ENCODE data around the gene BIRC7. TPM values are rescaled to one million over a fixed set of nuclear protein-coding genes. Genes with fewer than 3 reads are reported as not detected.

The BIRC7 gene
- total RNA-seq, 4 donors from 2014 or later, result 29.4 to 53.1 (median 42.2) TPM

GRCh38 chr20:63254606-63255384, 19.1 kb downstream of the BIRC7 start:
- Histone ChIP-seq H3K4me1 (peaks cover 0 to 33% (median 8%) of the 10 kb centered on the region in 4 donors), H3K27me3 (peaks cover 0 to 73% of the 10 kb centered on the region in 2 donors), H3K36me3 (no peaks in the 10 kb centered on the region), H3K9me3 (no peaks in the 10 kb centered on the region), H3K4me3 (peak overlapping the region in 2 of 4 donors; percentile 22 to 55), H3K27ac (peak overlapping the region in 2 of 4 donors; percentile 43 to 63)
- no peak for DNase-seq (ENCODE audit: low spot score in 2 of 2)
- 25 to 30% methylated on average over 21 to 27 of the region's 56 CpGs for WGBS, 2 donors
- TF ChIP-seq EP300 (IDR thresholded peaks at IDR 0.05) (no peak), CTCF (IDR thresholded peaks at IDR 0.05) (no peak)

- Histone ChIP-seq H3K9me3 (no peaks in the 10 kb centered on the region), H3K27me3 (peaks cover 0 to 74% of the 10 kb centered on the region in 2 donors), H3K36me3 (no peaks in the 10 kb centered on the region), H3K4me1 (peaks cover 0 to 41% (median 8%) of the 10 kb centered on the region in 4 donors), H3K4me3 (no peak overlapping the region), H3K27ac (no peak overlapping the region)
- 69 to 72% methylated on average over 26 to 31 of the region's 31 CpGs for WGBS, 2 donors
- no peak for TF ChIP-seq CTCF (IDR thresholded peaks at IDR 0.05)
- no peak for TF ChIP-seq EP300 (IDR thresholded peaks at IDR 0.05)
- TF ChIP-seq POLR2A (IDR thresholded peaks at IDR 0.05), result no peak
- no peak for DNase-seq (ENCODE audit: low spot score in 2 of 2)
These were observed 20.4 kb downstream of the BIRC7 start for GRCh38 chr20:63255931-63256704.

GRCh38 chr20:63256954-63257353, 21.2 kb downstream of the BIRC7 start:
- DNase-seq (ENCODE audit: low spot score in 2 of 2), result no peak
- H3K27me3 ChIP-seq, result peaks cover 0 to 79% of the 10 kb centered on the region in 2 donors
- TF ChIP-seq EP300 (IDR thresholded peaks at IDR 0.05) (no peak), CTCF (IDR thresholded peaks at IDR 0.05) (no peak), POLR2A (IDR thresholded peaks at IDR 0.05) (no peak)

GRCh38 chr20:63257629-63258028, 21.9 kb downstream of the BIRC7 start:
- no peak for DNase-seq (ENCODE audit: low spot score in 2 of 2)
- Histone ChIP-seq H3K27ac (no peak overlapping the region), H3K4me1 (peaks cover 0 to 42% (median 8%) of the 10 kb centered on the region in 4 donors), H3K4me3 (no peak overlapping the region), H3K9me3 (no peaks in the 10 kb centered on the region), H3K36me3 (no peaks in the 10 kb centered on the region), H3K27me3 (peaks cover 0 to 79% of the 10 kb centered on the region in 2 donors)
- TF ChIP-seq CTCF (IDR thresholded peaks at IDR 0.05) (no peak), POLR2A (IDR thresholded peaks at IDR 0.05) (no peak), EP300 (IDR thresholded peaks at IDR 0.05) (no peak)
- 83 to 86% methylated on average over 12 to 13 of the region's 13 CpGs for WGBS, 2 donors

More at GRCh38 chr20:63256954-63257353, 21.2 kb downstream of the BIRC7 start:
- Histone ChIP-seq H3K9me3 (no peaks in the 10 kb centered on the region), H3K4me3 (no peak overlapping the region), H3K36me3 (no peaks in the 10 kb centered on the region), H3K27ac (no peak overlapping the region), H3K4me1 (peaks cover 0 to 45% (median 8%) of the 10 kb centered on the region in 4 donors)
- 88 to 96% methylated on average over 4 of the region's 4 CpGs for WGBS, 2 donors

GRCh38 chr20:63258781-63259180, 23.1 kb downstream of the BIRC7 start:
- peaks cover 0 to 73% of the 10 kb centered on the region in 2 donors for H3K27me3 ChIP-seq
- H3K4me3 ChIP-seq, result no peak overlapping the region
- H3K9me3 ChIP-seq, result no peaks in the 10 kb centered on the region
- H3K27ac ChIP-seq, result peak overlapping the region in 1 of 4 donors; percentile 8
- H3K36me3 ChIP-seq, result no peaks in the 10 kb centered on the region
- peaks cover 0 to 30% (median under 1%) of the 10 kb centered on the region in 4 donors for H3K4me1 ChIP-seq
- no peak for DNase-seq (ENCODE audit: low spot score in 2 of 2)
- 13 to 16% methylated on average over 8 of the region's 8 CpGs for WGBS, 2 donors
- no peak for TF ChIP-seq POLR2A (IDR thresholded peaks at IDR 0.05)
- TF ChIP-seq CTCF (IDR thresholded peaks at IDR 0.05), result no peak
- no peak for TF ChIP-seq EP300 (IDR thresholded peaks at IDR 0.05)

All from tibial nerve (tissue), 4 donors.